ENCODE measurements around the gene ALAS1. TPM values are rescaled to one million over a fixed set of nuclear protein-coding genes. Genes with fewer than 3 reads are reported as not detected.
"Not testable (repeated sequence)": the region's sequence is repeated elsewhere in the genome, so short reads cannot be mapped to it uniquely, and the experiment has no call there.

The ALAS1 gene
- total RNA-seq, 1 experiment from 2014 or later: 89.4 TPM

GRCh38 chr3:52177701-52178042 is 20.3 kb upstream of the ALAS1 start:
- Histone ChIP-seq H3K36me3 (ENCODE audit: control insufficient read depth, insufficient read depth, low read length) (no peaks in the 10 kb centered on the region), H3K27me3 (ENCODE audit: control insufficient read depth, insufficient read depth, low read length) (no peaks in the 10 kb centered on the region), H3K27ac (ENCODE audit: low read length) (no peak overlapping the region), H3K9me3 (ENCODE audit: control insufficient read depth, insufficient read depth, low read depth, low read length) (no peaks in the 10 kb centered on the region), H3K4me3 (ENCODE audit: low read depth in 2 of 2, low read length in 2 of 2) (no peak overlapping the region), H3K4me1 (ENCODE audit: control insufficient read depth, insufficient read depth, low read length) (no peaks in the 10 kb centered on the region)
- intact Hi-C loops (cut with micrococcal nuclease; ENCODE audit: unreplicated experiment): no loop called here
- POLR2A ChIA-PET: no interaction called here
- no TSS peak for BruUV-seq (replicated peaks)
- in situ Hi-C loops (cut with HindIII; ENCODE audit: low pct_unique_long_range_greater_than_20kb, low sequenced_read_pairs): no loop called here
- 0 out of 2 replicates have a peak, but pooled peaks have one; percentile 22 for ATAC-seq
- CTCF ChIA-PET: no interaction called here
- no peak for DNase-seq (ENCODE audit: low read depth, low spot score)
- TF ChIP-seq, protein P1, sequence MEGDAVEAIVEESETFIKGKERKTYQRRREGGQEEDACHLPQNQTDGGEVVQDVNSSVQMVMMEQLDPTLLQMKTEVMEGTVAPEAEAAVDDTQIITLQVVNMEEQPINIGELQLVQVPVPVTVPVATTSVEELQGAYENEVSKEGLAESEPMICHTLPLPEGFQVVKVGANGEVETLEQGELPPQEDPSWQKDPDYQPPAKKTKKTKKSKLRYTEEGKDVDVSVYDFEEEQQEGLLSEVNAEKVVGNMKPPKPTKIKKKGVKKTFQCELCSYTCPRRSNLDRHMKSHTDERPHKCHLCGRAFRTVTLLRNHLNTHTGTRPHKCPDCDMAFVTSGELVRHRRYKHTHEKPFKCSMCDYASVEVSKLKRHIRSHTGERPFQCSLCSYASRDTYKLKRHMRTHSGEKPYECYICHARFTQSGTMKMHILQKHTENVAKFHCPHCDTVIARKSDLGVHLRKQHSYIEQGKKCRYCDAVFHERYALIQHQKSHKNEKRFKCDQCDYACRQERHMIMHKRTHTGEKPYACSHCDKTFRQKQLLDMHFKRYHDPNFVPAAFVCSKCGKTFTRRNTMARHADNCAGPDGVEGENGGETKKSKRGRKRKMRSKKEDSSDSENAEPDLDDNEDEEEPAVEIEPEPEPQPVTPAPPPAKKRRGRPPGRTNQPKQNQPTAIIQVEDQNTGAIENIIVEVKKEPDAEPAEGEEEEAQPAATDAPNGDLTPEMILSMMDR (IDR thresholded peaks at IDR 0.05): no peak
- no peak for TF ChIP-seq TCF7L2 (IDR thresholded peaks at IDR 0.05; ENCODE audit: low read depth, low read length)
- TF ChIP-seq, protein P2, sequence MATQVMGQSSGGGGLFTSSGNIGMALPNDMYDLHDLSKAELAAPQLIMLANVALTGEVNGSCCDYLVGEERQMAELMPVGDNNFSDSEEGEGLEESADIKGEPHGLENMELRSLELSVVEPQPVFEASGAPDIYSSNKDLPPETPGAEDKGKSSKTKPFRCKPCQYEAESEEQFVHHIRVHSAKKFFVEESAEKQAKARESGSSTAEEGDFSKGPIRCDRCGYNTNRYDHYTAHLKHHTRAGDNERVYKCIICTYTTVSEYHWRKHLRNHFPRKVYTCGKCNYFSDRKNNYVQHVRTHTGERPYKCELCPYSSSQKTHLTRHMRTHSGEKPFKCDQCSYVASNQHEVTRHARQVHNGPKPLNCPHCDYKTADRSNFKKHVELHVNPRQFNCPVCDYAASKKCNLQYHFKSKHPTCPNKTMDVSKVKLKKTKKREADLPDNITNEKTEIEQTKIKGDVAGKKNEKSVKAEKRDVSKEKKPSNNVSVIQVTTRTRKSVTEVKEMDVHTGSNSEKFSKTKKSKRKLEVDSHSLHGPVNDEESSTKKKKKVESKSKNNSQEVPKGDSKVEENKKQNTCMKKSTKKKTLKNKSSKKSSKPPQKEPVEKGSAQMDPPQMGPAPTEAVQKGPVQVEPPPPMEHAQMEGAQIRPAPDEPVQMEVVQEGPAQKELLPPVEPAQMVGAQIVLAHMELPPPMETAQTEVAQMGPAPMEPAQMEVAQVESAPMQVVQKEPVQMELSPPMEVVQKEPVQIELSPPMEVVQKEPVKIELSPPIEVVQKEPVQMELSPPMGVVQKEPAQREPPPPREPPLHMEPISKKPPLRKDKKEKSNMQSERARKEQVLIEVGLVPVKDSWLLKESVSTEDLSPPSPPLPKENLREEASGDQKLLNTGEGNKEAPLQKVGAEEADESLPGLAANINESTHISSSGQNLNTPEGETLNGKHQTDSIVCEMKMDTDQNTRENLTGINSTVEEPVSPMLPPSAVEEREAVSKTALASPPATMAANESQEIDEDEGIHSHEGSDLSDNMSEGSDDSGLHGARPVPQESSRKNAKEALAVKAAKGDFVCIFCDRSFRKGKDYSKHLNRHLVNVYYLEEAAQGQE (IDR thresholded peaks at IDR 0.05; ENCODE audit: insufficient read depth in 1 of 2, low read depth in 2 of 2, low read length in 1 of 2): no peak
- no peak for TF ChIP-seq SIN3A (IDR thresholded peaks at IDR 0.05; ENCODE audit: borderline replicate concordance, insufficient read depth, low read depth, low read length)
- no peak for TF ChIP-seq POLR2AphosphoS5 (IDR thresholded peaks at IDR 0.05; ENCODE audit: low read depth, low read length)

- H3K27ac ChIP-seq (ENCODE audit: low read length); H3K27me3 ChIP-seq (ENCODE audit: control insufficient read depth, insufficient read depth, low read length); intact Hi-C loops (cut with micrococcal nuclease; ENCODE audit: unreplicated experiment); in situ Hi-C loops (cut with HindIII; ENCODE audit: low pct_unique_long_range_greater_than_20kb, low sequenced_read_pairs); H3K9me3 ChIP-seq (ENCODE audit: control insufficient read depth, insufficient read depth, low read depth, low read length); H3K36me3 ChIP-seq (ENCODE audit: control insufficient read depth, insufficient read depth, low read length); CTCF ChIA-PET; DNase-seq (ENCODE audit: low read depth, low spot score); POLR2A ChIA-PET; H3K4me3 ChIP-seq (ENCODE audit: low read depth in 2 of 2, low read length in 2 of 2); BruUV-seq (replicated peaks); H3K4me1 ChIP-seq (ENCODE audit: control insufficient read depth, insufficient read depth, low read length); ATAC-seq: not testable (repeated sequence)
Observed at GRCh38 chr3:52178126-52178525, 19.8 kb upstream of the ALAS1 start.

DNA sequence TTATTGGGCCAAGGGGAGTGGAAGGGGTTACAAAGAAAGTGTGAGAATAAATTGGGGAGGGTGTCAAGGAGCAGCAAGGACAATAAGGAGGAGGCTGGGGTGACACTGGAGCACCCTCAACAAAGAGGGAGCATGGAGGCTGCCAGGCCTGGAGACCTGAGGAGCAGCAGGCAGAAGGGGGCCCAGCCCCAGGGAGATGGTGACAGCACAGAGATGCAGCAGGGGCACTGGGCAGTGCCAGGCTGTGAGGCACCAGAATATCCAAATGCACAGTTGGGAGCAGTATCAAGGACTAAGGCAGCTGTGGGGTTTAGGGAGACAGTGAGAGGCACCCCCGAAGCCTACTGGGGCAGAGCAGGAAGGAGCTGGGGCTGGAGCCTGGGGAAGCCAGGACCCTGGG is 19.4 kb upstream of the ALAS1 start:
- Histone ChIP-seq H3K36me3 (ENCODE audit: control insufficient read depth, insufficient read depth, low read length) (no peaks in the 10 kb centered on the region), H3K4me3 (ENCODE audit: low read depth in 2 of 2, low read length in 2 of 2) (no peak overlapping the region), H3K27ac (ENCODE audit: low read length) (no peak overlapping the region), H3K4me1 (ENCODE audit: control insufficient read depth, insufficient read depth, low read length) (no peaks in the 10 kb centered on the region), H3K27me3 (ENCODE audit: control insufficient read depth, insufficient read depth, low read length) (no peaks in the 10 kb centered on the region), H3K9me3 (ENCODE audit: control insufficient read depth, insufficient read depth, low read depth, low read length) (no peaks in the 10 kb centered on the region)
- TF ChIP-seq SIN3A (IDR thresholded peaks at IDR 0.05; ENCODE audit: borderline replicate concordance, insufficient read depth, low read depth, low read length) (no peak), POLR2AphosphoS5 (IDR thresholded peaks at IDR 0.05; ENCODE audit: low read depth, low read length) (no peak), TCF7L2 (IDR thresholded peaks at IDR 0.05; ENCODE audit: low read depth, low read length) (no peak)
- TF ChIP-seq, protein P1 (IDR thresholded peaks at IDR 0.05): no peak
- TF ChIP-seq, protein P2 (IDR thresholded peaks at IDR 0.05; ENCODE audit: insufficient read depth in 1 of 2, low read depth in 2 of 2, low read length in 1 of 2): no peak
- ATAC-seq (no peak), DNase-seq (ENCODE audit: low read depth, low spot score) (no peak)
- ChIA-PET POLR2A (no interaction called here), CTCF (interaction anchor here (0.7 kb wide), 1 partner anchor 11 kb away, joined by 4 read pairs; no protein-coding TSS in a partner anchor)
- no TSS peak for BruUV-seq (replicated peaks)
- in situ Hi-C loops (cut with HindIII; ENCODE audit: low pct_unique_long_range_greater_than_20kb, low sequenced_read_pairs) (no loop called here), intact Hi-C loops (cut with micrococcal nuclease; ENCODE audit: unreplicated experiment) (no loop called here)
